ENCODE data around the gene P2RY2.

The P2RY2 gene

GRCh38 chr11:73187854-73188253 is 30.2 kb upstream of the P2RY2 start:
- Histone ChIP-seq H3K9ac (ENCODE audit: low read length) (no peak overlapping the region), H4K20me1 (ENCODE audit: insufficient read depth, low read length) (no peaks in the 10 kb centered on the region), H3K27me3 (replicated peaks; ENCODE audit: insufficient read depth, low read length) (no peaks in the 10 kb centered on the region), H3K36me3 (replicated peaks; ENCODE audit: insufficient read depth, low read length) (no peaks in the 10 kb centered on the region), H3K79me2 (ENCODE audit: low read length) (no peaks in the 10 kb centered on the region), H3K4me2 (ENCODE audit: low read depth, low read length) (no peak overlapping the region), H2AFZ (ENCODE audit: low read length) (no peak overlapping the region), H3K4me3 (ENCODE audit: low read length) (no peak overlapping the region), H3F3A (ENCODE audit: insufficient read depth, low read length) (no peaks in the 10 kb centered on the region), H3K4me1 (ENCODE audit: low read length) (no peaks in the 10 kb centered on the region), H3K27ac (ENCODE audit: low read length) (no peak overlapping the region), H3K9me3 (replicated peaks; ENCODE audit: insufficient read depth, low read length) (no peaks in the 10 kb centered on the region), H3K9me2 (replicated peaks; ENCODE audit: insufficient read depth, low read length) (no peaks in the 10 kb centered on the region)
- DNase-seq, result no peak
- TF ChIP-seq EZH2phosphoT487 (IDR thresholded peaks at IDR 0.05; ENCODE audit: low read length), result no peak
- TF ChIP-seq, protein P1, sequence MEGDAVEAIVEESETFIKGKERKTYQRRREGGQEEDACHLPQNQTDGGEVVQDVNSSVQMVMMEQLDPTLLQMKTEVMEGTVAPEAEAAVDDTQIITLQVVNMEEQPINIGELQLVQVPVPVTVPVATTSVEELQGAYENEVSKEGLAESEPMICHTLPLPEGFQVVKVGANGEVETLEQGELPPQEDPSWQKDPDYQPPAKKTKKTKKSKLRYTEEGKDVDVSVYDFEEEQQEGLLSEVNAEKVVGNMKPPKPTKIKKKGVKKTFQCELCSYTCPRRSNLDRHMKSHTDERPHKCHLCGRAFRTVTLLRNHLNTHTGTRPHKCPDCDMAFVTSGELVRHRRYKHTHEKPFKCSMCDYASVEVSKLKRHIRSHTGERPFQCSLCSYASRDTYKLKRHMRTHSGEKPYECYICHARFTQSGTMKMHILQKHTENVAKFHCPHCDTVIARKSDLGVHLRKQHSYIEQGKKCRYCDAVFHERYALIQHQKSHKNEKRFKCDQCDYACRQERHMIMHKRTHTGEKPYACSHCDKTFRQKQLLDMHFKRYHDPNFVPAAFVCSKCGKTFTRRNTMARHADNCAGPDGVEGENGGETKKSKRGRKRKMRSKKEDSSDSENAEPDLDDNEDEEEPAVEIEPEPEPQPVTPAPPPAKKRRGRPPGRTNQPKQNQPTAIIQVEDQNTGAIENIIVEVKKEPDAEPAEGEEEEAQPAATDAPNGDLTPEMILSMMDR (IDR thresholded peaks at IDR 0.05; ENCODE audit: low read length), result no peak
- TF ChIP-seq EZH2 (optimal IDR thresholded peaks at IDR 0.05; ENCODE audit: low read depth, low read length), result no peak

DNA sequence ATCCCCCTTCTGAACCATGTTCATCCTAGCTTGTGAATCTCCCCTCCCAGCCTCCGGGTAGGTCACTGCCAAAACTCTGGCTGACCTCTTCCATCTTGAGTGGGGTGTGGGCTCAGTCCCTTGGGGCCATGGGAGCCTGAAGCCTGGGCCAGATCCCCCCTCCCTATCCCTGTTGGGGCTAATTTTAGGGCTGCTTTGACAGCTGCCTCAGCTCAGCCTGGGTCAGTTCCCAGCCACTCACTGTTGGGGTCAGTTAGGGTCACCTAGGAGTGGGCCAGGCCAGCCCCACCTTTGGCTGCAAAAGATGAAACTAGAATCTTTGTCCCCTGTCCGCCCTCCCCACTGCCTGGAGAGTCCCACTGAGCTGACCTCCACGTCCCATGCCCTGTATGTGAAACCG is 29.8 kb upstream of the P2RY2 start:
- Histone ChIP-seq H3K4me3 (ENCODE audit: low read length) (no peak overlapping the region), H3K9me3 (replicated peaks; ENCODE audit: insufficient read depth, low read length) (no peaks in the 10 kb centered on the region), H3K4me2 (ENCODE audit: low read depth, low read length) (no peak overlapping the region), H3K9ac (ENCODE audit: low read length) (no peak overlapping the region), H3K9me2 (replicated peaks; ENCODE audit: insufficient read depth, low read length) (no peaks in the 10 kb centered on the region), H3K27ac (ENCODE audit: low read length) (no peak overlapping the region), H4K20me1 (ENCODE audit: insufficient read depth, low read length) (no peaks in the 10 kb centered on the region), H3K36me3 (replicated peaks; ENCODE audit: insufficient read depth, low read length) (no peaks in the 10 kb centered on the region), H3K27me3 (replicated peaks; ENCODE audit: insufficient read depth, low read length) (no peaks in the 10 kb centered on the region), H3K79me2 (ENCODE audit: low read length) (no peaks in the 10 kb centered on the region), H3K4me1 (ENCODE audit: low read length) (no peaks in the 10 kb centered on the region), H2AFZ (ENCODE audit: low read length) (no peak overlapping the region), H3F3A (ENCODE audit: insufficient read depth, low read length) (no peaks in the 10 kb centered on the region)
- TF ChIP-seq EZH2 (optimal IDR thresholded peaks at IDR 0.05; ENCODE audit: low read depth, low read length) (no peak), EZH2phosphoT487 (IDR thresholded peaks at IDR 0.05; ENCODE audit: low read length) (no peak)
- TF ChIP-seq, protein P1 (IDR thresholded peaks at IDR 0.05; ENCODE audit: low read length), result no peak
- DNase-seq, result no peak

DNA sequence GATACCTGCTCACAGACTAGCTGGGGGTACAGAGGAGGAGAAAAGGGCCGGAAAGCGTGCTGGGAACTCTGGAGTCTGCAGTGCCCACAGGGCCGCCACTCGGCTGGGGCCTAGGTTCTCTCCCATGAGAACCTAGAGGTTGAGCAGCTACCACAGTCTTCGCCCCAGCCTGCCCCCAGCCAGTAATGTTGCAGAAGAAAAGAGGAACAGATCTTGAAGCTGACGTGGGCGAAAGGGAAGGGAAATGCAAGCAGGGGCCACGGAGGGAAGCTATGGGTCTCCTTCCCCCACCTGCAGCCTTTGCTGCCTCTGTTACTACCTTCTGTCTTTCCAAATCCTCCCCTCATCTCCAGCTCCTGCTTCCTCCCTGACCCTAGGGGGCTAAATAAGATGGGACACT is 28.8 kb upstream of the P2RY2 start:
- H3K27ac ChIP-seq (ENCODE audit: low read length), result no peak overlapping the region
- H3F3A ChIP-seq (ENCODE audit: insufficient read depth, low read length), result no peaks in the 10 kb centered on the region
- no peak overlapping the region for H2AFZ ChIP-seq (ENCODE audit: low read length)
- no peaks in the 10 kb centered on the region for H3K36me3 ChIP-seq (replicated peaks; ENCODE audit: insufficient read depth, low read length)
- TF ChIP-seq EZH2phosphoT487 (IDR thresholded peaks at IDR 0.05; ENCODE audit: low read length) (no peak), EZH2 (optimal IDR thresholded peaks at IDR 0.05; ENCODE audit: low read depth, low read length) (no peak)
- TF ChIP-seq, protein P1 (IDR thresholded peaks at IDR 0.05; ENCODE audit: low read length), result no peak
- no peaks in the 10 kb centered on the region for H3K4me1 ChIP-seq (ENCODE audit: low read length)
- H3K9ac ChIP-seq (ENCODE audit: low read length), result no peak overlapping the region
- no peak overlapping the region for H3K4me2 ChIP-seq (ENCODE audit: low read depth, low read length)
- no peak for DNase-seq
- no peak overlapping the region for H3K4me3 ChIP-seq (ENCODE audit: low read length)
- H4K20me1 ChIP-seq (ENCODE audit: insufficient read depth, low read length), result no peaks in the 10 kb centered on the region
- no peaks in the 10 kb centered on the region for H3K27me3 ChIP-seq (replicated peaks; ENCODE audit: insufficient read depth, low read length)
- no peaks in the 10 kb centered on the region for H3K9me3 ChIP-seq (replicated peaks; ENCODE audit: insufficient read depth, low read length)
- H3K79me2 ChIP-seq (ENCODE audit: low read length), result no peaks in the 10 kb centered on the region
- H3K9me2 ChIP-seq (replicated peaks; ENCODE audit: insufficient read depth, low read length), result no peaks in the 10 kb centered on the region
